Gastroesophageal sphincter (tissue), 3 donors: ENCODE results near the gene ELMO1.

Experiments
- CTCF ChIP-seq, 4 experiments: fragments of 200-600 bp in 2 of 4; fragments of 450-650 bp in 2 of 4; sonication (generic) in 1 of 4; IDR thresholded peaks; one replicate each; pipeline ENCODE4 v1.5.1; 2017 to 2019; ENCODE audit warnings: antibody characterized with exemption in 4 of 4, mild to moderate bottlenecking in 2 of 4, moderate library complexity in 2 of 4
- EP300 ChIP-seq: sonication (generic); formaldehyde crosslinking; IDR thresholded peaks from one replicate; pipeline ENCODE4 v1.6.1; 2017; ENCODE audit warnings: antibody characterized with exemption, mild to moderate bottlenecking
- POLR2AphosphoS5 ChIP-seq: sonication (generic); formaldehyde crosslinking; IDR thresholded peaks from one replicate; pipeline ENCODE4 v1.6.1; 2017; ENCODE audit warnings: antibody characterized with exemption

DNA sequence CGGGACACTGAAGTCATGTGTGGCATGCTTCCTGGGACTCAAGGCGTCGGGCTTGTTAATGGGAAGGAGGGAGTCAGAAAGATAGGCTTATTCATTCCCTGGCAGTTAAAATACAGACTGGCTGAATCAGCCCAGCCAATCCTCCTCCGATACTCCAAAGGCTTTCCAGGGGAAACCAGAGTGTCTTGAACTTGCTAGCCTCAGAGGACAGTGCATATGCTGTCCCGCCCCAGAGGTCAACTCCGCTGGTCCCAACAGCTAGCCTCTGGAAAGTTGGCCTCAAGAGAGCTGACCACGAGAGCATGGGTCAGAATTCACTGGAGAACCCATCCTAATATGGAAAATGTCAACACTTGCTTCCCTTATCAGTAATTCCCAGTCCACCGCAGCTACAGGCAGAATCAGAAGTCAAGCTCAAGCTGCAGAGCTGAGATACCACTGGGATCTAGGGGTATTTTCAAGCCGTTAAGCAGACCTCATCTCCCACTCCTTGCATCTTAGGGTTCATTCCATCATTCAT is 43.0 kb downstream of the ELMO1 start:
- TF ChIP-seq POLR2AphosphoS5, result no peak
- TF ChIP-seq EP300, result no peak
- TF ChIP-seq CTCF (IDR thresholded peaks at IDR 0.05), result no peak
